ENCODE results near the gene DCP1A. TPM values are rescaled to one million over a fixed set of nuclear protein-coding genes. Genes with fewer than 3 reads are reported as not detected.

The DCP1A gene
- total RNA-seq, 2 donors from 2014 or later, result 28.5 to 33.2 TPM

- no peak overlapping the region for H3K27ac ChIP-seq
- peak overlapping the region; percentile 79 for H3K4me3 ChIP-seq
- ATAC-seq (ENCODE audit: insufficient number of reproducible peaks, low FRiP score, low read depth) (no peak), DNase-seq (ENCODE audit: low spot score) (no peak)
- no peaks in the 10 kb centered on the region for H3K27me3 ChIP-seq (replicated peaks; ENCODE audit: insufficient read depth)
- H3K4me1 ChIP-seq (ENCODE audit: control insufficient read depth in 1 of 2, low read depth in 2 of 2), result peaks cover 35 to 65% of the 10 kb centered on the region in 2 donors
- TF ChIP-seq CTCF (IDR thresholded peaks at IDR 0.05), result no peak
- no peaks in the 10 kb centered on the region for H3K36me3 ChIP-seq
- no peaks in the 10 kb centered on the region for H3K9me3 ChIP-seq
Observed at GRCh38 chr3:53252096-53252946, 95.0 kb downstream of the DCP1A start.

GRCh38 chr3:53250881-53251605 is 96.3 kb downstream of the DCP1A start:
- DNase-seq (ENCODE audit: low spot score) (no peak), ATAC-seq (ENCODE audit: insufficient number of reproducible peaks, low FRiP score, low read depth) (no peak)
- no peak for TF ChIP-seq CTCF (IDR thresholded peaks at IDR 0.05)
- H3K4me1 ChIP-seq (ENCODE audit: control insufficient read depth in 1 of 2, low read depth in 2 of 2), result peaks cover 35 to 65% of the 10 kb centered on the region in 2 donors
- no peaks in the 10 kb centered on the region for H3K36me3 ChIP-seq
- H3K27me3 ChIP-seq (replicated peaks; ENCODE audit: insufficient read depth), result no peaks in the 10 kb centered on the region
- H3K9me3 ChIP-seq, result no peaks in the 10 kb centered on the region
- H3K27ac ChIP-seq, result peak overlapping the region in 1 of 2 donors; percentile 27
- H3K4me3 ChIP-seq, result no peak overlapping the region

- no peak for TF ChIP-seq CTCF (IDR thresholded peaks at IDR 0.05)
- peaks cover 35 to 65% of the 10 kb centered on the region in 2 donors for H3K4me1 ChIP-seq (ENCODE audit: control insufficient read depth in 1 of 2, low read depth in 2 of 2)
Observed at GRCh38 chr3:53250453-53250852, 96.9 kb downstream of the DCP1A start.

GRCh38 chr3:53248161-53248560 is 99.2 kb downstream of the DCP1A start:
- ATAC-seq (ENCODE audit: insufficient number of reproducible peaks, low FRiP score, low read depth) (no peak), DNase-seq (ENCODE audit: low spot score) (no peak)
- Histone ChIP-seq H3K9me3 (no peaks in the 10 kb centered on the region), H3K27me3 (replicated peaks; ENCODE audit: insufficient read depth) (no peaks in the 10 kb centered on the region), H3K36me3 (no peaks in the 10 kb centered on the region), H3K4me1 (ENCODE audit: control insufficient read depth in 1 of 2, low read depth in 2 of 2) (peaks cover 35 to 73% of the 10 kb centered on the region in 2 donors), H3K27ac (no peak overlapping the region), H3K4me3 (no peak overlapping the region)
- no peak for TF ChIP-seq CTCF (IDR thresholded peaks at IDR 0.05)

More at GRCh38 chr3:53250453-53250852, 96.9 kb downstream of the DCP1A start:
- H3K9me3 ChIP-seq, result no peaks in the 10 kb centered on the region
- peak overlapping the region in 1 of 2 donors; percentile 27 for H3K27ac ChIP-seq
- no peak overlapping the region for H3K4me3 ChIP-seq
- DNase-seq (ENCODE audit: low spot score) (no peak), ATAC-seq (ENCODE audit: insufficient number of reproducible peaks, low FRiP score, low read depth) (no peak)
- no peaks in the 10 kb centered on the region for H3K36me3 ChIP-seq
- no peaks in the 10 kb centered on the region for H3K27me3 ChIP-seq (replicated peaks; ENCODE audit: insufficient read depth)

GRCh38 chr3:53247619-53248018 is 99.7 kb downstream of the DCP1A start:
- H3K27ac ChIP-seq, result no peak overlapping the region
- H3K9me3 ChIP-seq, result no peaks in the 10 kb centered on the region
- peaks cover 35 to 73% of the 10 kb centered on the region in 2 donors for H3K4me1 ChIP-seq (ENCODE audit: control insufficient read depth in 1 of 2, low read depth in 2 of 2)
- no peak overlapping the region for H3K4me3 ChIP-seq
- TF ChIP-seq CTCF (IDR thresholded peaks at IDR 0.05), result no peak
- H3K27me3 ChIP-seq (replicated peaks; ENCODE audit: insufficient read depth), result no peaks in the 10 kb centered on the region
- ATAC-seq (ENCODE audit: insufficient number of reproducible peaks, low FRiP score, low read depth) (no peak), DNase-seq (ENCODE audit: low spot score) (no peak)
- no peaks in the 10 kb centered on the region for H3K36me3 ChIP-seq
